ENCODE data around the gene GLI3. TPM values are rescaled to one million over a fixed set of nuclear protein-coding genes. Genes with fewer than 3 reads are reported as not detected.
"Not testable (repeated sequence)": the region's sequence is repeated elsewhere in the genome, so short reads cannot be mapped to it uniquely, and the experiment has no call there.

The GLI3 gene
- total RNA-seq, 4 donors from 2014 or later: 8.6 to 12.6 (median 8.7) TPM

GRCh38 chr7:42210779-42211178, 26.2 kb downstream of the GLI3 start:
- TF ChIP-seq CTCF (IDR thresholded peaks at IDR 0.05): no peak
- no peak for TF ChIP-seq POLR2A (IDR thresholded peaks at IDR 0.05)
- TF ChIP-seq EP300 (IDR thresholded peaks at IDR 0.05): no peak
- Histone ChIP-seq H3K4me3 (no peak overlapping the region), H3K4me1 (peaks cover 0 to 19% (median 0%) of the 10 kb centered on the region in 4 donors), H3K27me3 (no peaks in the 10 kb centered on the region), H3K9me3 (no peaks in the 10 kb centered on the region), H3K36me3 (no peaks in the 10 kb centered on the region), H3K27ac (no peak overlapping the region)
- 64 to 94% methylated on average over 3 of the region's 3 CpGs for WGBS, 2 donors
- no peak for DNase-seq (ENCODE audit: low spot score in 2 of 2)

- H3K4me1 ChIP-seq: peaks cover 0 to 19% (median 0%) of the 10 kb centered on the region in 4 donors
- no peaks in the 10 kb centered on the region for H3K36me3 ChIP-seq
- H3K9me3 ChIP-seq: no peaks in the 10 kb centered on the region
- DNase-seq (ENCODE audit: low spot score in 2 of 2): no peak
- no peaks in the 10 kb centered on the region for H3K27me3 ChIP-seq
- H3K27ac ChIP-seq: no peak overlapping the region
- WGBS, 2 donors: 90 to 92% methylated on average over 3 of the region's 3 CpGs
- TF ChIP-seq CTCF (IDR thresholded peaks at IDR 0.05): no peak
- TF ChIP-seq EP300 (IDR thresholded peaks at IDR 0.05): no peak
- TF ChIP-seq POLR2A (IDR thresholded peaks at IDR 0.05): no peak
- H3K4me3 ChIP-seq: no peak overlapping the region
Observed at GRCh38 chr7:42210333-42210732, 26.7 kb downstream of the GLI3 start.

GRCh38 chr7:42209085-42209484, 27.9 kb downstream of the GLI3 start:
- not testable (repeated sequence) for H3K9me3 ChIP-seq; H3K36me3 ChIP-seq; DNase-seq (ENCODE audit: low spot score in 2 of 2); H3K4me3 ChIP-seq; H3K27me3 ChIP-seq; H3K27ac ChIP-seq
- peaks cover 0 to 19% (median 0%) of the 10 kb centered on the region in 4 donors for H3K4me1 ChIP-seq

- H3K4me1 ChIP-seq: peaks cover 0 to 19% (median 0%) of the 10 kb centered on the region in 4 donors
Observed at GRCh38 chr7:42208572-42208971, 28.4 kb downstream of the GLI3 start.

GRCh38 chr7:42207420-42207819, 29.6 kb downstream of the GLI3 start:
- no peak for DNase-seq (ENCODE audit: low spot score in 2 of 2)
- WGBS, 2 donors: 72 to 89% methylated on average over 2 of the region's 2 CpGs
- no peak overlapping the region for H3K4me3 ChIP-seq
- H3K9me3 ChIP-seq: peaks cover 0 to 9% (median 0%) of the 10 kb centered on the region in 4 donors
- TF ChIP-seq EP300 (IDR thresholded peaks at IDR 0.05): no peak
- no peak for TF ChIP-seq CTCF (IDR thresholded peaks at IDR 0.05)
- TF ChIP-seq POLR2A (IDR thresholded peaks at IDR 0.05): no peak
- H3K36me3 ChIP-seq: peaks cover 0 to 6% (median 0%) of the 10 kb centered on the region in 3 donors
- no peak overlapping the region for H3K27ac ChIP-seq
- H3K4me1 ChIP-seq: peaks cover 0 to 19% (median 0%) of the 10 kb centered on the region in 4 donors
- H3K27me3 ChIP-seq: no peaks in the 10 kb centered on the region

More at GRCh38 chr7:42208572-42208971, 28.4 kb downstream of the GLI3 start:
- Histone ChIP-seq H3K27ac (no peak overlapping the region), H3K9me3 (peaks cover 0 to 9% (median 0%) of the 10 kb centered on the region in 4 donors), H3K36me3 (peaks cover 0 to 6% (median 0%) of the 10 kb centered on the region in 3 donors), H3K4me3 (no peak overlapping the region), H3K27me3 (no peaks in the 10 kb centered on the region)
- DNase-seq (ENCODE audit: low spot score in 2 of 2): no peak
- TF ChIP-seq POLR2A (IDR thresholded peaks at IDR 0.05) (no peak), CTCF (IDR thresholded peaks at IDR 0.05) (no peak), EP300 (IDR thresholded peaks at IDR 0.05) (no peak)

GRCh38 chr7:42203336-42203735, 33.7 kb downstream of the GLI3 start:
- H3K4me1 ChIP-seq: peaks cover 0 to 15% (median 4%) of the 10 kb centered on the region in 4 donors
- peaks cover 0 to 9% (median 0%) of the 10 kb centered on the region in 4 donors for H3K9me3 ChIP-seq
- H3K27ac ChIP-seq: no peak overlapping the region
- no peak for DNase-seq (ENCODE audit: low spot score in 2 of 2)
- H3K4me3 ChIP-seq: no peak overlapping the region
- peaks cover 0 to 6% (median 0%) of the 10 kb centered on the region in 3 donors for H3K36me3 ChIP-seq
- H3K27me3 ChIP-seq: no peaks in the 10 kb centered on the region
- TF ChIP-seq POLR2A (IDR thresholded peaks at IDR 0.05): no peak

All from tibial nerve (tissue), 4 donors.